ENCODE data around the gene NOC2L. TPM values are rescaled to one million over a fixed set of nuclear protein-coding genes. Genes with fewer than 3 reads are reported as not detected.

NOC2L gene
- total and polyA plus RNA-seq, 2 donors (not counting 3 experiments of a cell fraction or from before 2014, with no cell fraction given), result 55.3 to 87.9 TPM

- intact Hi-C loops (cut with micrococcal nuclease), result no loop called here
- Histone ChIP-seq H3K36me3 (ENCODE audit: control insufficient read depth in 2 of 2, extremely low read depth in 1 of 2, insufficient read depth in 2 of 2, low read length in 2 of 2) (no peaks in the 10 kb centered on the region), H2AFZ (ENCODE audit: low read depth, low read length) (no peak overlapping the region), H3K9me3 (replicated peaks; ENCODE audit: control insufficient read depth, insufficient read depth, low read length) (no peaks in the 10 kb centered on the region), H4K20me1 (replicated peaks; ENCODE audit: control insufficient read depth, extremely low read depth, insufficient read depth, low read length) (no peaks in the 10 kb centered on the region), H3K9ac (replicated peaks; ENCODE audit: extremely low read depth, insufficient read depth, low read length) (no peak overlapping the region), H3K4me2 (ENCODE audit: insufficient read depth, low read length) (no peak overlapping the region), H3K27me3 (ENCODE audit: control insufficient read depth in 2 of 2, insufficient read depth in 2 of 2, low read length in 2 of 2) (no peaks in the 10 kb centered on the region), H3K9me1 (replicated peaks; ENCODE audit: control insufficient read depth, extremely low read depth, insufficient read depth, low read length) (no peaks in the 10 kb centered on the region), H3K79me2 (ENCODE audit: control insufficient read depth, insufficient read depth, low read length) (no peaks in the 10 kb centered on the region), H3K4me3 (replicated peaks in 1 of 3; ENCODE audit: insufficient read depth in 1 of 3, low read depth in 1 of 3, low read length in 3 of 3) (no peak overlapping the region), H3K4me1 (ENCODE audit: control insufficient read depth, extremely low read depth, insufficient read depth, low read length) (no peaks in the 10 kb centered on the region), H3K27ac (ENCODE audit: insufficient read depth, low read depth, low read length) (no peak overlapping the region)
- POLR2A ChIA-PET, result no interaction called here
- DNase-seq (ENCODE audit: low read depth, low spot score) (no peak), FAIRE-seq (no peak)
- no peak for TF ChIP-seq CTCF (IDR thresholded peaks at IDR 0.05; ENCODE audit: extremely low read depth in 1 of 2, insufficient read depth in 1 of 2, low read depth in 1 of 2, low read length in 2 of 2)
- TF ChIP-seq POLR2A (IDR thresholded peaks at IDR 0.05; ENCODE audit: low read depth, low read length), result no peak
- TF ChIP-seq EZH2 (IDR thresholded peaks at IDR 0.05; ENCODE audit: borderline replicate concordance, low read depth, low read length, severe bottlenecking), result no peak
- TF ChIP-seq POLR2AphosphoS5 (IDR thresholded peaks at IDR 0.05; ENCODE audit: insufficient read depth, low read depth, low read length), result no peak
- no peak for TF ChIP-seq GATA2 (IDR thresholded peaks at IDR 0.05; ENCODE audit: insufficient read depth, insufficient read length, low read depth, low read length)
- no peak for TF ChIP-seq MYC (IDR thresholded peaks at IDR 0.05; ENCODE audit: low read depth, low read length)
- dilution Hi-C loops (cut with MboI; ENCODE audit: extremely low pct_ligation_motif_present, low sequenced_read_pairs), result no loop called here
- CTCF ChIA-PET, result no interaction called here
- BruUV-seq (replicated peaks), result no TSS peak
Observed at GRCh38 chr1:903305-903704, 55.8 kb downstream of the NOC2L start.

- Histone ChIP-seq H4K20me1 (replicated peaks; ENCODE audit: control insufficient read depth, extremely low read depth, insufficient read depth, low read length) (no peaks in the 10 kb centered on the region), H3K79me2 (ENCODE audit: control insufficient read depth, insufficient read depth, low read length) (no peaks in the 10 kb centered on the region), H2AFZ (ENCODE audit: low read depth, low read length) (no peak overlapping the region), H3K9me3 (replicated peaks; ENCODE audit: control insufficient read depth, insufficient read depth, low read length) (no peaks in the 10 kb centered on the region), H3K27me3 (ENCODE audit: control insufficient read depth in 2 of 2, insufficient read depth in 2 of 2, low read length in 2 of 2) (no peaks in the 10 kb centered on the region), H3K9me1 (replicated peaks; ENCODE audit: control insufficient read depth, extremely low read depth, insufficient read depth, low read length) (no peaks in the 10 kb centered on the region), H3K9ac (replicated peaks; ENCODE audit: extremely low read depth, insufficient read depth, low read length) (no peak overlapping the region), H3K4me2 (ENCODE audit: insufficient read depth, low read length) (no peak overlapping the region), H3K27ac (ENCODE audit: insufficient read depth, low read depth, low read length) (no peak overlapping the region), H3K4me3 (replicated peaks in 1 of 3; ENCODE audit: insufficient read depth in 1 of 3, low read depth in 1 of 3, low read length in 3 of 3) (no peak overlapping the region), H3K36me3 (ENCODE audit: control insufficient read depth in 2 of 2, extremely low read depth in 1 of 2, insufficient read depth in 2 of 2, low read length in 2 of 2) (no peaks in the 10 kb centered on the region), H3K4me1 (ENCODE audit: control insufficient read depth, extremely low read depth, insufficient read depth, low read length) (no peaks in the 10 kb centered on the region)
- POLR2A ChIA-PET, result no interaction called here
- no peak for TF ChIP-seq GATA2 (IDR thresholded peaks at IDR 0.05; ENCODE audit: insufficient read depth, insufficient read length, low read depth, low read length)
- TF ChIP-seq FOS (IDR thresholded peaks at IDR 0.05; ENCODE audit: borderline replicate concordance, insufficient read depth, low read length), result no peak
- no peak for TF ChIP-seq CTCF (IDR thresholded peaks at IDR 0.05; ENCODE audit: extremely low read depth in 1 of 2, insufficient read depth in 1 of 2, low read depth in 1 of 2, low read length in 2 of 2)
- no peak for TF ChIP-seq POLR2AphosphoS5 (IDR thresholded peaks at IDR 0.05; ENCODE audit: insufficient read depth, low read depth, low read length)
- no peak for TF ChIP-seq JUN (IDR thresholded peaks at IDR 0.05; ENCODE audit: borderline replicate concordance, insufficient read depth, insufficient read length, low read depth)
- no peak for TF ChIP-seq POLR2A (IDR thresholded peaks at IDR 0.05; ENCODE audit: low read depth, low read length)
- no peak for TF ChIP-seq MYC (IDR thresholded peaks at IDR 0.05; ENCODE audit: low read depth, low read length)
- TF ChIP-seq EZH2 (IDR thresholded peaks at IDR 0.05; ENCODE audit: borderline replicate concordance, low read depth, low read length, severe bottlenecking), result no peak
- no peak for TF ChIP-seq MAX (IDR thresholded peaks at IDR 0.05; ENCODE audit: insufficient read depth, insufficient read length)
- CTCF ChIA-PET, result no interaction called here
- intact Hi-C loops (cut with micrococcal nuclease), result no loop called here
- FAIRE-seq, result no peak
- no peak for DNase-seq (ENCODE audit: low read depth, low spot score)
- BruUV-seq (replicated peaks), result no TSS peak
- dilution Hi-C loops (cut with MboI; ENCODE audit: extremely low pct_ligation_motif_present, low sequenced_read_pairs), result no loop called here
Observed at GRCh38 chr1:902802-903201, 56.3 kb downstream of the NOC2L start.

Data from endothelial cell of umbilical vein (primary cell).